GM06990 (cell line): ENCODE data around the gene PPP1R13L.

Source experiments
- DNase-seq: peaks from one replicate; pipeline ENCODE4 v3.0.0-alpha.2; 2011; ENCODE audit not compliant: insufficient read length; ENCODE audit errors: extremely low read depth
- H3K27me3 ChIP-seq: replicated peaks from 2 replicates; pipeline ENCODE4 v1.6.0; 2011; ENCODE audit warnings: low read length; ENCODE audit not compliant: control insufficient read depth, insufficient read depth
- H3K36me3 ChIP-seq: 2 replicates; pipeline ENCODE4 v1.5.1; 2011; ENCODE audit warnings: low read length; ENCODE audit not compliant: control insufficient read depth, insufficient read depth
- H3K4me3 ChIP-seq: replicated peaks from 2 replicates; pipeline ENCODE4 v1.5.1; 2011; ENCODE audit warnings: low read depth, mild to moderate bottlenecking, control low read depth, low read length
- CTCF ChIP-seq: IDR thresholded peaks from 2 replicates; pipeline ENCODE4 v1.5.1; 2011; ENCODE audit warnings: low read length, control low read depth, mild to moderate bottlenecking, inconsistent platforms; ENCODE audit not compliant: insufficient read depth, poor library complexity, severe bottlenecking

PPP1R13L gene

DNA sequence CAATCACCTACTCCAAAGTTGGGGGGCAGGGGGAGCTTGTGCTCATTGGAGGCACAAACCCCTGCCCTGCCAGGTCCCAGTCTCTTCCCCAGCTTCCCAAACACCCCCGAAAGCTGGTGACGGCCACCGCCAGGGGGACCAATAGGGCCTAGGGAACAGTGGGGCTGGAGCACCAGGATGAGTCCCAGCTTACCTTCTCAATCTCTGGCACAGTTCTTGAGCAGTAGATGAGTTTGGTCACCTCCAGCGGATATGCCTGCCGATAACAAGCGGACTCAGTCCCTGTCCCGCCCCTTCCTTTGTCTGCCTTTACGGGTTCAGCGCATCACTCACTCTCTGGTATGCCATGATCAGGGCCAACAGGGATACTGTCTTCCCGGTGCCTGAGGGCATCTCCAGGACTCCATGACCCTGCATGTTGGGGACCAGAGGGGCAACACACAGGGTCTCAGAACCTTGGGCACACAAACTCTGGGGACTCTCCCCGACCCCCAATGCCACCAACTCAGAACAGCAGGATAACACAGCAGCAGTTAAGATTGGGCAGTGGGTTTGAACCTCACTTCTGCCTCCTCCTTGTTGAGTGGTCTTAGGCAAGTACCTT lies 36.0 kb downstream of the PPP1R13L start:
- no peak for TF ChIP-seq CTCF
- no peak for DNase-seq
- H3K4me3 ChIP-seq: no peak overlapping the region
- H3K27me3 ChIP-seq: no peaks in the 10 kb centered on the region
- H3K36me3 ChIP-seq: peaks cover 5% of the 10 kb centered on the region

DNA sequence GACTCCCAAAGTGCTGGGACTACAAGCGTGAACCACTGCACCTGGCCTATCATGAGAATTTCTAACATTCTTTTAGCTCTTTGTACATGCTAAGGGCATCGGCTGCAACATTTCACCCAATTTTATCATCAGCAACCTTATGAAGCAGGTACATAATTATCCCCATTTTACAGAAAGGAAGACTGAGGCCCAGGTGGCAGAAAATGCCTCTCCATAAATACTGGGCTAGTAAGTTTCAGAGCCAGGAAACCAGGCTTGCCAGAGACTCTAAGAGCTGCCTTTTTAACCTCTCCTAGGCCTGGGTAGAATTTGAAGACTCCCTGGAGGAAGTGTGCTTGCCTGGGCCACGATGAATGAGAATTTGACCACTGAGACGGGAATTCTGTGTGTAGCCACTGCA lies 36.7 kb downstream of the PPP1R13L start:
- no peak overlapping the region for H3K4me3 ChIP-seq
- peaks cover 5% of the 10 kb centered on the region for H3K36me3 ChIP-seq
- no peak for DNase-seq
- TF ChIP-seq CTCF: no peak
- no peaks in the 10 kb centered on the region for H3K27me3 ChIP-seq

GRCh38 chr19:45364696-45365095 lies 40.2 kb downstream of the PPP1R13L start:
- H3K4me3 ChIP-seq: no peak overlapping the region
- H3K27me3 ChIP-seq: no peaks in the 10 kb centered on the region
- TF ChIP-seq CTCF: no peak
- DNase-seq: no peak
- peaks cover 18% of the 10 kb centered on the region for H3K36me3 ChIP-seq

DNA sequence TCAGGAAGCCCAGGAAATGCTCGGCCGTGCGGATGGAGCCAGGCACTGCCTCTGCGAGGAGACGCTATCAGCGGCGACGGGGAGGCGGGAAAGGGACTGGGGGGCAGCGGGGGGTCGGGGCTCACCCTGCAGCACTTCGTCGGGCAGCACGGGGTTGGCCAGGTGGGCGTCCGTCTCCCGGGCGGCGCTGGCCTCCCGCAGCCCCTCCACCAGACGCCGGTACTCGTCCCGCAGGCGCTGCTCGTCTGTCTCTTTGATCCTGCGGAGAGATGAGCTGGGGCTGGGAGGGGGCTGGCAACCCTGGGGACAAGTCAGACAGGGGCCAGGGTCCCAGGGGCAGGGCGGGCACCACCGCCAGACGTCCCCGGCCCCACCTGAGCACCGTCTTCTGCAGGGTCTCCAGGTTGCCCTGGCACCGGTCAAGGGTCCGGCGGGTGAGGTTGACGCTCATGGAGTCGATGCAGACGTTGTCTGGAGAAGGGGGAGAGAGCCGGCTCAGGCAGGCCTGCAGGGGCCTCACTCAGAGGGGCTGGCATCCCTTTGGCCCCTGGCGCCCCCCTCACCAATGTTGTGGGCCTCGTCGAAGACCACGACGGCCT lies 40.9 kb downstream of the PPP1R13L start:
- no peak overlapping the region for H3K4me3 ChIP-seq
- no peak for DNase-seq
- no peak for TF ChIP-seq CTCF
- no peaks in the 10 kb centered on the region for H3K27me3 ChIP-seq
- peaks cover 18% of the 10 kb centered on the region for H3K36me3 ChIP-seq

DNA sequence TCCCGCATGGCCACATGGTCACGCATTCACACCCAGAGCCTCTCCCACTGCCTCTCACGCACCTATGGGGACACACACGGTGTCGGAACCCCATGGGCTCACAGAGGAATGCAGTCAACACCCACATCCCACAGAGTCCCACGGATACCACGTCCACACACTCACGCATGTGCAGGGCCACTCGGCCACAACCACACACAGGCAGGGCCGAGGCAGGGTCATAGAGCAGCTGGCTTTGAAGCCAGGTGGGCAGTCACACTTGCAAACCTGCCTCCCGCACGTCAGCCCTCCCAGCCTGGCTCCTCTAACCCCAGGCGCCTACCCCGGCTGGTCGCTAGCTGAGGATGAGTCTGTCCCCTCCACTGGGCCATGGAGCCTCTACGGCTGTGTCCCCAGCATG lies 42.6 kb downstream of the PPP1R13L start:
- no peaks in the 10 kb centered on the region for H3K27me3 ChIP-seq
- no peak overlapping the region for H3K4me3 ChIP-seq
- TF ChIP-seq CTCF: no peak
- no peak for DNase-seq
- peaks cover 21% of the 10 kb centered on the region for H3K36me3 ChIP-seq
